Measurements from ENCODE around the gene OR4B1. TPM values are rescaled to one million over a fixed set of nuclear protein-coding genes. Genes with fewer than 3 reads are reported as not detected.

OR4B1 gene
- total and polyA plus RNA-seq, 2 of the 8 experiments (the other 6 are each of a cell fraction or from before 2014, with no cell fraction given): not detected

GRCh38 chr11:48170241-48171233 lies 46.1 kb upstream of the OR4B1 start (continued):
- no peak for TF ChIP-seq CBX5 (IDR thresholded peaks at IDR 0.05; ENCODE audit: low read depth, low read length)
- no peak for TF ChIP-seq E2F6 (IDR thresholded peaks at IDR 0.05)
- TF ChIP-seq ATF2 (IDR thresholded peaks at IDR 0.05; ENCODE audit: low read length): no peak
- no peak for TF ChIP-seq CREB1 (IDR thresholded peaks at IDR 0.05)
- TF ChIP-seq KDM4A (IDR thresholded peaks at IDR 0.05; ENCODE audit: low read depth, low read length, severe bottlenecking): no peak
